ENCODE data around the gene SPATS2.

The SPATS2 gene

GRCh38 chr12:49336645-49337584 lies 30.3 kb upstream of the SPATS2 start, which contains the start of gene C1QL4:
Gene C1QL4 (minus strand): TSS chr12:49337188. CDS start chr12:49336477, 711 bp downstream.
- Histone ChIP-seq H3K27ac (ENCODE audit: low read depth, low read length) (no peak within 1 kb of the TSS), H3K9me3 (ENCODE audit: control insufficient read depth, insufficient read depth, low read length) (no peaks in the 10 kb centered on the region), H3K27me3 (ENCODE audit: control insufficient read depth, insufficient read depth, low read length) (peaks cover 100% of the 10 kb centered on the region), H3K4me1 (ENCODE audit: control insufficient read depth, insufficient read depth, low read length) (peaks cover 47% of the 10 kb centered on the region), H3K9ac (ENCODE audit: low read depth, low read length) (no peak within 1 kb of the TSS), H3K36me3 (ENCODE audit: control insufficient read depth, insufficient read depth, low read length) (no peaks in the 10 kb centered on the region), H3K4me3 (ENCODE audit: low read depth, low read length) (peak within 1 kb of the TSS; percentile 60)

GRCh38 chr12:49338830-49339463 lies 28.3 kb upstream of the SPATS2 start:
- Histone ChIP-seq H3K9me3 (ENCODE audit: control insufficient read depth, insufficient read depth, low read length) (no peaks in the 10 kb centered on the region), H3K4me1 (ENCODE audit: control insufficient read depth, insufficient read depth, low read length) (peaks cover 48% of the 10 kb centered on the region), H3K27me3 (ENCODE audit: control insufficient read depth, insufficient read depth, low read length) (peaks cover 99% of the 10 kb centered on the region), H3K4me3 (ENCODE audit: low read depth, low read length) (no peak overlapping the region), H3K9ac (ENCODE audit: low read depth, low read length) (no peak overlapping the region), H3K27ac (ENCODE audit: low read depth, low read length) (no peak overlapping the region), H3K36me3 (ENCODE audit: control insufficient read depth, insufficient read depth, low read length) (no peaks in the 10 kb centered on the region)

- Histone ChIP-seq H3K4me3 (ENCODE audit: low read depth, low read length) (no peak overlapping the region), H3K4me1 (ENCODE audit: control insufficient read depth, insufficient read depth, low read length) (peaks cover 48% of the 10 kb centered on the region), H3K27me3 (ENCODE audit: control insufficient read depth, insufficient read depth, low read length) (peaks cover 99% of the 10 kb centered on the region), H3K9me3 (ENCODE audit: control insufficient read depth, insufficient read depth, low read length) (no peaks in the 10 kb centered on the region), H3K36me3 (ENCODE audit: control insufficient read depth, insufficient read depth, low read length) (no peaks in the 10 kb centered on the region), H3K9ac (ENCODE audit: low read depth, low read length) (no peak overlapping the region), H3K27ac (ENCODE audit: low read depth, low read length) (no peak overlapping the region)
Observed at GRCh38 chr12:49339464-49339861, 27.8 kb upstream of the SPATS2 start.

GRCh38 chr12:49340095-49340870 lies 27.0 kb upstream of the SPATS2 start:
- no peak overlapping the region for H3K4me3 ChIP-seq (ENCODE audit: low read depth, low read length)
- peaks cover 99% of the 10 kb centered on the region for H3K27me3 ChIP-seq (ENCODE audit: control insufficient read depth, insufficient read depth, low read length)
- no peaks in the 10 kb centered on the region for H3K9me3 ChIP-seq (ENCODE audit: control insufficient read depth, insufficient read depth, low read length)
- peaks cover 48% of the 10 kb centered on the region for H3K4me1 ChIP-seq (ENCODE audit: control insufficient read depth, insufficient read depth, low read length)
- no peak overlapping the region for H3K9ac ChIP-seq (ENCODE audit: low read depth, low read length)
- H3K27ac ChIP-seq (ENCODE audit: low read depth, low read length): no peak overlapping the region
- no peaks in the 10 kb centered on the region for H3K36me3 ChIP-seq (ENCODE audit: control insufficient read depth, insufficient read depth, low read length)

GRCh38 chr12:49340971-49341776 lies 26.1 kb upstream of the SPATS2 start:
- Histone ChIP-seq H3K27me3 (ENCODE audit: control insufficient read depth, insufficient read depth, low read length) (peaks cover 99% of the 10 kb centered on the region), H3K4me1 (ENCODE audit: control insufficient read depth, insufficient read depth, low read length) (peaks cover 53% of the 10 kb centered on the region), H3K4me3 (ENCODE audit: low read depth, low read length) (peak overlapping the region; percentile 73)

GRCh38 chr12:49341777-49342065 lies 25.5 kb upstream of the SPATS2 start:
- Histone ChIP-seq H3K9ac (ENCODE audit: low read depth, low read length) (no peak overlapping the region), H3K36me3 (ENCODE audit: control insufficient read depth, insufficient read depth, low read length) (no peaks in the 10 kb centered on the region), H3K4me1 (ENCODE audit: control insufficient read depth, insufficient read depth, low read length) (peaks cover 53% of the 10 kb centered on the region), H3K9me3 (ENCODE audit: control insufficient read depth, insufficient read depth, low read length) (no peaks in the 10 kb centered on the region), H3K4me3 (ENCODE audit: low read depth, low read length) (peak overlapping the region; percentile 73), H3K27me3 (ENCODE audit: control insufficient read depth, insufficient read depth, low read length) (peaks cover 99% of the 10 kb centered on the region), H3K27ac (ENCODE audit: low read depth, low read length) (no peak overlapping the region)

More at GRCh38 chr12:49340971-49341776, 26.1 kb upstream of the SPATS2 start:
- Histone ChIP-seq H3K9ac (ENCODE audit: low read depth, low read length) (no peak overlapping the region), H3K27ac (ENCODE audit: low read depth, low read length) (no peak overlapping the region), H3K9me3 (ENCODE audit: control insufficient read depth, insufficient read depth, low read length) (no peaks in the 10 kb centered on the region), H3K36me3 (ENCODE audit: control insufficient read depth, insufficient read depth, low read length) (no peaks in the 10 kb centered on the region)

GRCh38 chr12:49342066-49342913 lies 25.0 kb upstream of the SPATS2 start:
- Histone ChIP-seq H3K27ac (ENCODE audit: low read depth, low read length) (no peak overlapping the region), H3K4me1 (ENCODE audit: control insufficient read depth, insufficient read depth, low read length) (peaks cover 57% of the 10 kb centered on the region), H3K9ac (ENCODE audit: low read depth, low read length) (no peak overlapping the region), H3K36me3 (ENCODE audit: control insufficient read depth, insufficient read depth, low read length) (no peaks in the 10 kb centered on the region), H3K9me3 (ENCODE audit: control insufficient read depth, insufficient read depth, low read length) (no peaks in the 10 kb centered on the region), H3K4me3 (ENCODE audit: low read depth, low read length) (peak overlapping the region; percentile 73), H3K27me3 (ENCODE audit: control insufficient read depth, insufficient read depth, low read length) (peaks cover 99% of the 10 kb centered on the region)

GRCh38 chr12:49342914-49343731 lies 24.1 kb upstream of the SPATS2 start:
- peaks cover 99% of the 10 kb centered on the region for H3K27me3 ChIP-seq (ENCODE audit: control insufficient read depth, insufficient read depth, low read length)

GRCh38 chr12:49344486-49345050 lies 22.7 kb upstream of the SPATS2 start:
- H3K9ac ChIP-seq (ENCODE audit: low read depth, low read length): no peak overlapping the region
- H3K4me3 ChIP-seq (ENCODE audit: low read depth, low read length): no peak overlapping the region
- no peaks in the 10 kb centered on the region for H3K9me3 ChIP-seq (ENCODE audit: control insufficient read depth, insufficient read depth, low read length)
- H3K4me1 ChIP-seq (ENCODE audit: control insufficient read depth, insufficient read depth, low read length): peaks cover 36% of the 10 kb centered on the region
- H3K27ac ChIP-seq (ENCODE audit: low read depth, low read length): no peak overlapping the region
- H3K27me3 ChIP-seq (ENCODE audit: control insufficient read depth, insufficient read depth, low read length): peaks cover 99% of the 10 kb centered on the region
- H3K36me3 ChIP-seq (ENCODE audit: control insufficient read depth, insufficient read depth, low read length): no peaks in the 10 kb centered on the region

More at GRCh38 chr12:49342914-49343731, 24.1 kb upstream of the SPATS2 start:
- Histone ChIP-seq H3K36me3 (ENCODE audit: control insufficient read depth, insufficient read depth, low read length) (no peaks in the 10 kb centered on the region), H3K4me1 (ENCODE audit: control insufficient read depth, insufficient read depth, low read length) (peaks cover 50% of the 10 kb centered on the region), H3K4me3 (ENCODE audit: low read depth, low read length) (peak overlapping the region; percentile 73), H3K27ac (ENCODE audit: low read depth, low read length) (no peak overlapping the region), H3K9me3 (ENCODE audit: control insufficient read depth, insufficient read depth, low read length) (no peaks in the 10 kb centered on the region), H3K9ac (ENCODE audit: low read depth, low read length) (no peak overlapping the region)
